GM12873 (cell line): ENCODE data around the gene RIPPLY2.

Experiments
- TF ChIP-seq, protein P1 (sequence below): IDR thresholded peaks from 2 replicates; pipeline ENCODE4 v1.5.1; 2012; ENCODE audit warnings: low read depth, mild to moderate bottlenecking, moderate library complexity, low read length, control low read depth; ENCODE audit not compliant: insufficient read depth; ENCODE audit errors: missing control alignments

RIPPLY2 gene

DNA sequence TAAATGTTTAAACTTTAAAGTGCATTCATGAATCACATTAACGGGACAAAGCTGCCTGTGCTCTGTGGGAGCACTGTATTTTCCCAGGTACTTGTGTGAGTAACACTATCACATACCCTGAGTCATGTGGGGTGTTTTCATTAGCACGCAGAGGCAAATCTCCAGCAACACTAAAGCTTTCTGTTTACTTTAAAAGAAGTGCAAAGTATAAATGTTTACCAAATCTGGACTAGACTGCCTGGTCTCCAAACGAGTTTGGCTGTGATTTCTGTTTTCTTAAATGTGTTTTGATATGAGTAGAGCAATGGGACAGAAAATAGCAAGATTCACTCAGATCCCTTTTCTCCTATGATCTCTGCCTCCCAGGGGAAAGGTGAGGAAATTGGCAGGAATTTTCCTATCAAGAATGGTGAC is 28.8 kb upstream of the RIPPLY2 start:
- TF ChIP-seq, protein P1, sequence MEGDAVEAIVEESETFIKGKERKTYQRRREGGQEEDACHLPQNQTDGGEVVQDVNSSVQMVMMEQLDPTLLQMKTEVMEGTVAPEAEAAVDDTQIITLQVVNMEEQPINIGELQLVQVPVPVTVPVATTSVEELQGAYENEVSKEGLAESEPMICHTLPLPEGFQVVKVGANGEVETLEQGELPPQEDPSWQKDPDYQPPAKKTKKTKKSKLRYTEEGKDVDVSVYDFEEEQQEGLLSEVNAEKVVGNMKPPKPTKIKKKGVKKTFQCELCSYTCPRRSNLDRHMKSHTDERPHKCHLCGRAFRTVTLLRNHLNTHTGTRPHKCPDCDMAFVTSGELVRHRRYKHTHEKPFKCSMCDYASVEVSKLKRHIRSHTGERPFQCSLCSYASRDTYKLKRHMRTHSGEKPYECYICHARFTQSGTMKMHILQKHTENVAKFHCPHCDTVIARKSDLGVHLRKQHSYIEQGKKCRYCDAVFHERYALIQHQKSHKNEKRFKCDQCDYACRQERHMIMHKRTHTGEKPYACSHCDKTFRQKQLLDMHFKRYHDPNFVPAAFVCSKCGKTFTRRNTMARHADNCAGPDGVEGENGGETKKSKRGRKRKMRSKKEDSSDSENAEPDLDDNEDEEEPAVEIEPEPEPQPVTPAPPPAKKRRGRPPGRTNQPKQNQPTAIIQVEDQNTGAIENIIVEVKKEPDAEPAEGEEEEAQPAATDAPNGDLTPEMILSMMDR: no peak

DNA sequence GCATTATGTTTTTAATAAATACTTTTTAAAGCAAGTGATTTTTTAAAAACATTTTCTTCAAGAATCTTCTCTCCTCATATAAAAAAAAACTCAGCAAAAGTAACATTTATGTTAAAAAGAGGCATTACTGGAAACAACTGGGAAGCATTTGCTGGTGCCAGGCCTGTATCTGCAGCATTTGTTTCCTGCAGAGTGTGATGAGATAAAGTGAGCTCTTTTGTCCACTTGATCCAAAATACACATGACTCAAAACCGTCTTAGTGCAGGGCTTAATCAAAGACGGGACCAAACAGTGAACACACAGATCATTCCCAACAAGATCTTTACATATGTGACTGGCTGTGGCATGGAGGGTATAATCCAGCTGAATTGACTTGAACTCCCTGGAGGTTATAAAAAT is 28.3 kb upstream of the RIPPLY2 start:
- TF ChIP-seq, protein P1: no peak

GRCh38 chr6:83827050-83827449 is 26.1 kb upstream of the RIPPLY2 start:
- TF ChIP-seq, protein P1: no peak

DNA sequence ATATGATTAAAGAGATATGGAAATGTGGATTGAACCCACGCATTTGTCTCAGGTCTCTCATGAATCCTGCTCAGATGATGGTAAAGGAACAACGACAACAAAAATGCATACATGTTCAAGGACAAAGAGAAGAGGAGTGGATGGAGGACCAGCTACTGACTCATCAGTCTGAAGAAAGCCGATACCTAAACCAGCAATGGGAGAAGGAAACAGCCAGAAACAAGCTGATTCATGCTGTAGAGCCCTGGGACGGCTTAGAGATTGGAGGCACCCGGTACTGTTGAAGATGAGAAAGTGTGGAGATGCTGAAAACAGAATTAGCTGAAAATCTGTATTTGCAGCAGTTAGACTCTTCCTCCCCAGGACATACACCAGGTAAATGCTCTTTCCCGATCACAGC is 14.4 kb upstream of the RIPPLY2 start:
- TF ChIP-seq, protein P1: no peak

DNA sequence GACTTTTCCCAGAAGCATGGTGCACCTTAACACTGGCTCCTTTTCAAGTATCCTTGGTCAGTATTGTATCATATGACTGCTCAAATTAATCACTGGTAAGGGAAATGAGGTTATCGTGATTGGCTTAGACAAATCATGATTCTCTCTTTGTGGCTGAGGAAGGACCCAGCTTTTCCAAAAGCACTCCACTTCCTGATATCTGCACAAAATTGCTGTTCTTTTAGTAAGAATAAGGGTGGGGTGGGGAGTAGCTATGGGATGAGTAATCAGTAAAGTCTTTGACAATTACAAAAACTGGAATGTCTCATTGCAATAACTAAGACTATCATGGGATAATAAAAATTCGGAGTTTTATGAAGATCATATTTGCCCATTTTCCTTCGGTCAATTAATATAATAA is 9.0 kb upstream of the RIPPLY2 start:
- TF ChIP-seq, protein P1: no peak

GRCh38 chr6:83846291-83846690 is 6.9 kb upstream of the RIPPLY2 start:
- TF ChIP-seq, protein P1: no peak

DNA sequence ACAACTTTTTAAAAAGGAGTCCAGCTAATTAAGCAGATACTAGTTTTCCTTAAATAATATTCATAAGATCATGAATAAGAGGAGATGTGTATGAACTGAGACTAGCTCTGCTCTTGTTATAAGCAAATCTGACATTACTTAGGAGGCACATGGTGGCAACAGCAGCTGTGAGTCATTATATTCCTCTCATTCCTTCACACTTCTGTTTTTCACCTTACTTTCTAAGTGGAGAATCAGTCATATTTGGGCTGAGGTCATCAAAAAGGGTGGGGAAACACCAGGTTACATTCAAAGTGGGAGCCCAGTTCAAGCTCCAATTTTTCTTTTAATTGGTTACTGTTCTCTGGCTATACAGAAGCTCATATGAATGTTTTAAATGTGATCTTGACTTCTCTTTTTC is 6.0 kb upstream of the RIPPLY2 start:
- TF ChIP-seq, protein P1: no peak
